GM23248 (cell line): ENCODE results near the gene CTNNA3. TPM values are rescaled to one million over a fixed set of nuclear protein-coding genes. Genes with fewer than 3 reads are reported as not detected.

Experiments
- DNase-seq: peaks from one replicate; pipeline ENCODE4 v3.0.0-alpha.2; 2015
- H2AFZ ChIP-seq: fragments of 200-600 bp; sonication (generic); 2 replicates; pipeline ENCODE4 v1.6.1; 2016; ENCODE audit warnings: antibody characterized with exemption
- H3F3A ChIP-seq: fragments of 200-600 bp; sonication (generic); 2 replicates; pipeline ENCODE4 v1.6.1; 2016; ENCODE audit warnings: mild to moderate bottlenecking, antibody characterized with exemption, mixed run types; ENCODE audit not compliant: insufficient read depth
- H3K27ac ChIP-seq: fragments of 200-600 bp; sonication (generic); 2 replicates; pipeline ENCODE4 v1.5.1; 2016; ENCODE audit warnings: mild to moderate bottlenecking
- H3K27me3 ChIP-seq: fragments of 200-600 bp; sonication (generic); replicated peaks from 2 replicates; pipeline ENCODE4 v1.6.1; 2016; ENCODE audit warnings: mild to moderate bottlenecking; ENCODE audit not compliant: insufficient read depth
- H3K36me3 ChIP-seq: fragments of 200-600 bp; sonication (generic); 2 replicates; pipeline ENCODE4 v1.6.1; 2016; ENCODE audit warnings: low read depth, mild to moderate bottlenecking
- H3K4me1 ChIP-seq: fragments of 200-600 bp; sonication (generic); 2 replicates; pipeline ENCODE4 v1.6.1; 2016; ENCODE audit warnings: mild to moderate bottlenecking; ENCODE audit not compliant: insufficient read depth
- H3K4me2 ChIP-seq: fragments of 200-600 bp; sonication (generic); one replicate; pipeline ENCODE4 v1.6.1; 2016; ENCODE audit warnings: mild to moderate bottlenecking; ENCODE audit not compliant: unreplicated experiment
- H3K4me3 ChIP-seq: fragments of 200-600 bp; sonication (generic); 2 replicates; pipeline ENCODE4 v1.5.1; 2016; ENCODE audit warnings: mild to moderate bottlenecking
- H3K79me2 ChIP-seq: fragments of 200-600 bp; sonication (generic); 2 replicates; pipeline ENCODE4 v1.6.1; 2016; ENCODE audit warnings: mild to moderate bottlenecking; ENCODE audit not compliant: insufficient read depth
- H3K9ac ChIP-seq: fragments of 200-600 bp; sonication (generic); 2 replicates; pipeline ENCODE4 v1.6.1; 2016; ENCODE audit warnings: mild to moderate bottlenecking
- H3K9me2 ChIP-seq: fragments of 200-600 bp; sonication (generic); 2 replicates; pipeline ENCODE4 v1.6.1; 2016; ENCODE audit warnings: mixed run types, mild to moderate bottlenecking, moderate library complexity; ENCODE audit not compliant: insufficient read depth
- H3K9me3 ChIP-seq: fragments of 200-600 bp; sonication (generic); one replicate; pipeline ENCODE4 v1.6.1; 2017; ENCODE audit warnings: low read depth
- H4K20me1 ChIP-seq: fragments of 200-600 bp; sonication (generic); 2 replicates; pipeline ENCODE4 v1.6.0; 2016; ENCODE audit not compliant: insufficient read depth
- EZH2 ChIP-seq: fragments of 200-600 bp; sonication (generic); IDR thresholded peaks from 2 replicates; pipeline ENCODE4 v1.6.1; 2018; ENCODE audit warnings: antibody characterized with exemption, mild to moderate bottlenecking; ENCODE audit not compliant: insufficient read depth, poor library complexity, severe bottlenecking
- EZH2phosphoT487 ChIP-seq: fragments of 200-600 bp; sonication (generic); IDR thresholded peaks from 2 replicates; pipeline ENCODE4 v1.6.1; 2018; ENCODE audit warnings: antibody characterized with exemption, moderate library complexity, mild to moderate bottlenecking, low read depth; ENCODE audit not compliant: insufficient read depth
- WGBS, 2 experiments: methylation state at CpG; one replicate each; pipeline ENCODE4 v1.1.6; 2015 to 2017; ENCODE audit warnings: low lambda C conversion rate in 2 of 2, low coverage in 1 of 2; ENCODE audit errors: missing lambda C conversion rate in 2 of 2; 5-methylcytosine and 5-hydroxymethylcytosine counted together
- in situ Hi-C: fragments of 300-500 bp; cut with MboI; formaldehyde crosslinking; loops from 2 replicates; pipeline ENCODE4 v1.15.0; 2020
- polyA plus RNA-seq: library from polyadenylated mRNA; unstranded; fragments of >200 nt; fragmentation: Nextera tagmentation; extraction: Ambion mirVana; gene quantifications from 2 replicates; pipeline ENCODE4 v1.2.1, GENCODE V29; 2016
- total RNA-seq: library from RNA; depleted of rRNA; stranded (reverse); fragments of >200 nt; shearing (Covaris generic); gene quantifications from 2 replicates; pipeline ENCODE4 v1.2.3, GENCODE V29; 2014

CTNNA3 gene
- total and polyA plus RNA-seq, 2 experiments from 2014 or later: not detected

DNA sequence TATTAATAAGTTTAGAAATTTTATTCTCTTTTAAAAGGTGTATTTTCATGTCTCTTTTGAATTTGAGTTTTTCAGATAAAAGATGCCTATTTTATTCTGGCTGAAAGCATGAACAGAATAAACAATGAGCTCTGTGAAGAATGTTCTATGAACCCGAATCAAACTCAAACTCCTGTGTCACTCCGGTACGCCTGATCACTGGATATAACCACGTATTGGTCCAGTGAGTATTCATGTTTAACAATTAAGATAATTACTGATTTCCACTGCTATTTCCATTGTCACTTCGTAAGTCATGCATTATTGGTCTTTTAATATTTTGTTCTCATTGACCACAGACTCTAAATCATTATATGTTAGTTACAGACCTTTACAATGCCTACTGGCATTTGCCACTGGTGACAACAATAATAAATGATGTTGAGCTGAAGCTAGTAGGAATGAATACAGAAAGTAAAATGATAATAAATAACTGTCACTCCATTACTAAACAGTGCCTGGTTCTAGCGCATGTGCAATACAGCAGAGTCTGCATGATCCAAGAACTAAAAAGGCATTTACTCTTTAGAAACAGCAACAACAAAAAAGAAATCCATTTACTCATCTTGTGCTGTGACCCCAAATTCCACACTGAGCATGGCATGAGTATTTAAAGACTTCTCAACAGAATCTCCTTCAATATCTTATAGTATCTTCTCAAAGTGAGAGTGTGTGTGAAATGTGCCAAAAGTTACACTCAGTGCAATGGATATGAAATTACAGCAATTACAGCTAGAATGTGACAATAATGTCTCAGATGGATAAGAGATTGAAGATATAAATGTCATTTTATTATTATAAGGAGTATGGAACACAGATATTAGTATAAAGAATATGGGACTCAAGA, 1597.2 kb downstream of the CTNNA3 start:
- Histone ChIP-seq H3K9me2 (no peaks in the 10 kb centered on the region), H3K27ac (no peak overlapping the region), H3K79me2 (no peaks in the 10 kb centered on the region), H3K36me3 (no peaks in the 10 kb centered on the region), H3K4me3 (no peak overlapping the region), H3K9me3 (no peaks in the 10 kb centered on the region), H2AFZ (no peak overlapping the region), H3K27me3 (no peaks in the 10 kb centered on the region), H4K20me1 (no peaks in the 10 kb centered on the region), H3K9ac (no peak overlapping the region), H3F3A (no peaks in the 10 kb centered on the region), H3K4me1 (no peaks in the 10 kb centered on the region), H3K4me2 (no peak overlapping the region)
- no peak for DNase-seq
- 23 to 34% methylated on average over 6 of the region's 6 CpGs for WGBS, 2 experiments
- in situ Hi-C loops: no loop called here
- no peak for TF ChIP-seq EZH2phosphoT487
- TF ChIP-seq EZH2: no peak

DNA sequence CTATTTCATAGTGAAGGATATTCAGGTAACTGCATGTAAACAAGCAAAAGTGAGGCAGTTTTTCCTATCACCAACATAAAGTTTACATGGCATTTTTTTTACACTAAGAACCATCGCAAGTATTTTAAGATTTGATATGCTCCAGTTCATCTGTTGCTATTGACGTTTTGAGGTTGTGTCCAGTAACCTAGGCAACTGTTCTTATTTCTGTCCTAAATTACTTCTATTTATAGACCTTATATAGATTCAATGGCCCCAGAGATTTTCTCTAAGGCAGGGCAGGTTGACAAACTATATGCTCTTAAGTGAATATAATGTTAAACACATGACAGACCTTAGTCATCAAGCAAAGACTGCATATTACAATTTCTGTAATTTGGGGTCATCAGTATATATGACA, 1600.4 kb downstream of the CTNNA3 start:
- in situ Hi-C loops: no loop called here
- Histone ChIP-seq H3K4me2 (no peak overlapping the region), H3K36me3 (no peaks in the 10 kb centered on the region), H3K4me3 (no peak overlapping the region), H3K27me3 (no peaks in the 10 kb centered on the region), H3F3A (no peaks in the 10 kb centered on the region), H3K9me3 (no peaks in the 10 kb centered on the region), H2AFZ (no peak overlapping the region), H3K79me2 (no peaks in the 10 kb centered on the region), H3K4me1 (no peaks in the 10 kb centered on the region), H3K27ac (no peak overlapping the region), H4K20me1 (no peaks in the 10 kb centered on the region), H3K9me2 (no peaks in the 10 kb centered on the region), H3K9ac (no peak overlapping the region)
- no peak for DNase-seq
- 39 to 40% methylated on average over 2 of the region's 2 CpGs for WGBS, 2 experiments
- TF ChIP-seq EZH2phosphoT487: no peak
- no peak for TF ChIP-seq EZH2

DNA sequence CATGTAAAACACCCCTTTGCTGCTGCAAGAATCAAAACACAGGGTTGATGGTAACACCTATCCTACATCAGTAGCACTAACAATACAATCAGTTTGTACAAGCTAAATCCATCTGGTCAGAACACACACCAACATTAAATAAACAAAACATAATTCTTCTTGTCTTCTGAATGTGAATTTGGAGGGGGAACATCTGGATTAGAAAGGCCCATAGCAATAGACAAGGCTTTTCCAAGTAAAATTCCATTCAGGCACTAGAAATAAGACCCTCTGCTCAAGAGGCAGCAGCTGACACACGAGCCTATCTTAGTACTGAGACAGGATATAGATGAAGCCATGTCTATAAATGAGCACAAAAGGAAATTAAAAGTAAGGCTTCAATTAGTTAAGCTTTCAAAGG, 1610.1 kb downstream of the CTNNA3 start:
- H3K79me2 ChIP-seq: no peaks in the 10 kb centered on the region
- H2AFZ ChIP-seq: no peak overlapping the region
- H3K9me2 ChIP-seq: no peaks in the 10 kb centered on the region
- H3K36me3 ChIP-seq: no peaks in the 10 kb centered on the region
- in situ Hi-C loops: no loop called here
- no peak overlapping the region for H3K9ac ChIP-seq
- H3K4me1 ChIP-seq: no peaks in the 10 kb centered on the region
- no peak overlapping the region for H3K4me2 ChIP-seq
- H4K20me1 ChIP-seq: no peaks in the 10 kb centered on the region
- no peaks in the 10 kb centered on the region for H3K9me3 ChIP-seq
- TF ChIP-seq EZH2 (no peak), EZH2phosphoT487 (no peak)
- H3K27ac ChIP-seq: no peak overlapping the region
- H3K27me3 ChIP-seq: no peaks in the 10 kb centered on the region
- no peaks in the 10 kb centered on the region for H3F3A ChIP-seq
- no peak overlapping the region for H3K4me3 ChIP-seq
- 0 to 4% methylated on average over 1 of the region's 1 CpG for WGBS, 2 experiments
- no peak for DNase-seq

DNA sequence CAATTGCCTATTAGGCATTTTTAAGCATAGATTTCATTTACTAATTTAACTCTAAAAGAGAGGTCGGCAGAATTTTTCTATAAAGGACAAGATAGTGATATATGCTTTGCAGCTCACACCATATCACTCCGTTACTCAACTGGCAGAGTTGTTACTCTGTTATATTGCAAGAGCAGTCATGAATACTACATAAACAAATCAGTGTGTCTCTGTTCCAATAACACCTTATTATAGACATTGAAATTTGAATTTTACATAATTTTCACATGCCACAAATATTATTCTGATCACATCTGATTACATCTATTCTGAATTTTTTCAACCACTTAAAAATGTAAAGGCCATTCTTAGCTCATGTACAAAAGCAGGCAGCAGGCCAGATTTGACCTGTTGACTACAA, 1624.1 kb downstream of the CTNNA3 start:
- in situ Hi-C loops: no loop called here
- 13 to 20% methylated on average over 2 of the region's 2 CpGs for WGBS, 2 experiments
- TF ChIP-seq EZH2 (no peak), EZH2phosphoT487 (no peak)

DNA sequence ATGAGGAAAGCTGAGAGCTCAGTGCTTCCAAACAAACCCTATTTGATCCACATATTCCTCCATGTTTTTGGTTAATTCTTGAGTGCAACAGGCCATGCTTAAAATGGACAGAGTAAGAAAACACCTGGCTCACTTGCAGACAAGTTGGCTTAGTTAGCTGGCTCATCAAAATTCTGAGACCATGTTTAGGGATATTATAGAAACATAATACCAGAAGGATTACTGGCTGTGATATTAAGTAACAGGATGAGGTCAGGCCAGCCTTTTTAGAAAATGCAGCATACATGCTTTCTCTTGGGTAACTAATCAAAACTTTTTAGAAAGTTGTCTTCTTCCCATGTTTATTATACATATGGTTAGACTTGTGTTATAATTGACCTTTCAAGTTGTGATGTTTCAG, 1637.4 kb downstream of the CTNNA3 start:
- Histone ChIP-seq H3K27me3 (no peaks in the 10 kb centered on the region), H3K27ac (no peak overlapping the region), H3F3A (no peaks in the 10 kb centered on the region)

More for the DNA sequence above, 1624.1 kb downstream of the CTNNA3 start:
- Histone ChIP-seq H4K20me1 (no peaks in the 10 kb centered on the region), H3K27ac (no peak overlapping the region), H2AFZ (no peak overlapping the region), H3F3A (no peaks in the 10 kb centered on the region), H3K36me3 (no peaks in the 10 kb centered on the region), H3K4me2 (no peak overlapping the region), H3K9me2 (no peaks in the 10 kb centered on the region), H3K4me1 (no peaks in the 10 kb centered on the region), H3K79me2 (no peaks in the 10 kb centered on the region), H3K4me3 (no peak overlapping the region), H3K9ac (no peak overlapping the region), H3K9me3 (no peaks in the 10 kb centered on the region), H3K27me3 (no peaks in the 10 kb centered on the region)
- no peak for DNase-seq

More for the DNA sequence above, 1637.4 kb downstream of the CTNNA3 start:
- Histone ChIP-seq H3K9ac (no peak overlapping the region), H3K9me2 (no peaks in the 10 kb centered on the region), H3K4me2 (no peak overlapping the region), H3K36me3 (no peaks in the 10 kb centered on the region), H3K4me1 (no peaks in the 10 kb centered on the region), H4K20me1 (no peaks in the 10 kb centered on the region), H3K9me3 (no peaks in the 10 kb centered on the region), H2AFZ (no peak overlapping the region), H3K4me3 (no peak overlapping the region), H3K79me2 (no peaks in the 10 kb centered on the region)
- in situ Hi-C loops: no loop called here
- no peak for TF ChIP-seq EZH2
- no peak for TF ChIP-seq EZH2phosphoT487
- DNase-seq: no peak
